Measurements from ENCODE around the gene TSPAN11.
"Not testable (repeated sequence)": the region's sequence is repeated elsewhere in the genome, so short reads cannot be mapped to it uniquely, and the experiment has no call there.

Gene TSPAN11

DNA sequence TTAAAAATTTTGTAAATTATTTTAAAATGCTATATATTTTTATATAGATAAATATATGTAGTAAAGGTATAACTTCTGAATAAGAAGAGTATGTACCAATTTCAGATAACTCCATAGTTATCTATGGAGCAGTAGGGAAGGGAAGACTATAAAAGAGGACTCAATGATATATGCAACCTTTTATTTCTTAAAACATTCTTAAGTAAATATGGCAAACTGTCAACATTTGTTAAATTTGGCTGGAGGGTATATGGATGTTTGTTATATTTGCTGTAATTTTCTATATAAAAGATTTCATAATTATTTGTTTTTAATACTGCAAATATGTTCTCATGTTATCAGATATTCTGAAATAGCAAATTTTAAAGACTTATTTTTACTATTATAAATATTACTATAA is 38.3 kb upstream of the TSPAN11 start:
- Histone ChIP-seq H3K9ac (ENCODE audit: low read length) (no peak overlapping the region), H3K36me3 (ENCODE audit: low read length) (no peaks in the 10 kb centered on the region), H3K79me2 (ENCODE audit: insufficient read depth, low read length) (no peaks in the 10 kb centered on the region), H3F3A (ENCODE audit: insufficient read depth) (no peaks in the 10 kb centered on the region), H3K27me3 (ENCODE audit: low read length) (no peaks in the 10 kb centered on the region), H3K9me3 (ENCODE audit: insufficient read depth, low read length) (no peaks in the 10 kb centered on the region; the same call in 1 of the 2 replicates), H3K4me2 (ENCODE audit: low read depth, low read length, poor library complexity, severe bottlenecking) (no peak overlapping the region), H3K9me2 (replicated peaks; ENCODE audit: insufficient read depth, low read length) (no peaks in the 10 kb centered on the region), H4K20me1 (ENCODE audit: low read depth, low read length) (no peaks in the 10 kb centered on the region), H3K27ac (ENCODE audit: low read depth, low read length) (no peak overlapping the region), H2AFZ (ENCODE audit: low read depth, low read length, severe bottlenecking) (no peak overlapping the region), H3K4me3 (ENCODE audit: insufficient read depth, low read length, poor library complexity, severe bottlenecking) (no peak overlapping the region)
- TF ChIP-seq EZH2phosphoT487 (conservative IDR thresholded peaks at IDR 0.05; ENCODE audit: low read length), result no peak
- TF ChIP-seq, protein P1, sequence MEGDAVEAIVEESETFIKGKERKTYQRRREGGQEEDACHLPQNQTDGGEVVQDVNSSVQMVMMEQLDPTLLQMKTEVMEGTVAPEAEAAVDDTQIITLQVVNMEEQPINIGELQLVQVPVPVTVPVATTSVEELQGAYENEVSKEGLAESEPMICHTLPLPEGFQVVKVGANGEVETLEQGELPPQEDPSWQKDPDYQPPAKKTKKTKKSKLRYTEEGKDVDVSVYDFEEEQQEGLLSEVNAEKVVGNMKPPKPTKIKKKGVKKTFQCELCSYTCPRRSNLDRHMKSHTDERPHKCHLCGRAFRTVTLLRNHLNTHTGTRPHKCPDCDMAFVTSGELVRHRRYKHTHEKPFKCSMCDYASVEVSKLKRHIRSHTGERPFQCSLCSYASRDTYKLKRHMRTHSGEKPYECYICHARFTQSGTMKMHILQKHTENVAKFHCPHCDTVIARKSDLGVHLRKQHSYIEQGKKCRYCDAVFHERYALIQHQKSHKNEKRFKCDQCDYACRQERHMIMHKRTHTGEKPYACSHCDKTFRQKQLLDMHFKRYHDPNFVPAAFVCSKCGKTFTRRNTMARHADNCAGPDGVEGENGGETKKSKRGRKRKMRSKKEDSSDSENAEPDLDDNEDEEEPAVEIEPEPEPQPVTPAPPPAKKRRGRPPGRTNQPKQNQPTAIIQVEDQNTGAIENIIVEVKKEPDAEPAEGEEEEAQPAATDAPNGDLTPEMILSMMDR (IDR thresholded peaks at IDR 0.05; ENCODE audit: insufficient read depth, low read length, poor library complexity, severe bottlenecking), result no peak

DNA sequence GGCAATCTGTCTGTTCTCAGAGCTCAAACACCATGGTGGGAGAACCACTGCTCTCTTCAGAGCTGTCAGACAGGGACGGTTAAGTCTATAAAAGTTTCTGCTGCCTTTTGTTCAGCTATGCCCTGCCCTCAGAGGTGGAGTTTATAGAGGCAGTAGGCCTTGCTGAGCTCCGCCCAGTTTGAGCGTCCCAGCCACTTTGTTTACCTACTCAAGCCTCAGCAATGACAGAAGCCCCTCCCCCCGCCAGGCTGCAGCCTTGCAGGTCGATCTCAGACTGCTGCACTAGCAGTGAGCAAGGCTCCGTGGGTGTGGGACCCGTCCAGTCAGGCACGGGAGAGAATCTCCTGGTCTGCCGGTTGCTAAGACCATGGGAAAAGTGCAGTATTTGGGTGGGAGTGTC is 32.0 kb upstream of the TSPAN11 start:
- H2AFZ ChIP-seq (ENCODE audit: low read depth, low read length, severe bottlenecking); H4K20me1 ChIP-seq (ENCODE audit: low read depth, low read length); H3K4me3 ChIP-seq (ENCODE audit: insufficient read depth, low read length, poor library complexity, severe bottlenecking); H3K36me3 ChIP-seq (ENCODE audit: low read length); H3K79me2 ChIP-seq (ENCODE audit: insufficient read depth, low read length); H3F3A ChIP-seq (ENCODE audit: insufficient read depth); H3K27me3 ChIP-seq (ENCODE audit: low read length); H3K9ac ChIP-seq (ENCODE audit: low read length); H3K4me2 ChIP-seq (ENCODE audit: low read depth, low read length, poor library complexity, severe bottlenecking); H3K27ac ChIP-seq (ENCODE audit: low read depth, low read length); H3K9me3 ChIP-seq (ENCODE audit: insufficient read depth, low read length); H3K9me2 ChIP-seq (replicated peaks; ENCODE audit: insufficient read depth, low read length): not testable (repeated sequence)

DNA sequence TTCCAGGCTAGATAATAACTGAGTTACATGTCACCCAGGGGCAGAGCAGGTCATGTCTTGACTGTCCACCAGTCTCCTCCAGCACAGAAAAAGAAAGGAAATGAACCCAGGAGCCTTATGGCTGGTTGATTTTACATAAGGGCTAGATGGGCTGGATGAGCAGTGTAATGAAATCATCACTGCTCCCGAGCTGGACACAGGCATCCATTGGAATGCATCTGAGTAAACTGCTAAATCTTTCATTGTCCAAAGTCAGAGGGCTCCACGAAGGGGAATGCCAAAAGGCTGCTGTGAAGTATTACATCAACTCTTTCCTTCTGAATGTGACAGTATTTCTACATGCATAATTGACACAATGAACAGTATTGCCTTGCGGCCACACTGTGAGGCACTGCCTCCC is 30.1 kb upstream of the TSPAN11 start:
- Histone ChIP-seq H3K79me2 (ENCODE audit: insufficient read depth, low read length) (no peaks in the 10 kb centered on the region), H3K9me2 (replicated peaks; ENCODE audit: insufficient read depth, low read length) (no peaks in the 10 kb centered on the region), H3F3A (ENCODE audit: insufficient read depth) (no peaks in the 10 kb centered on the region), H3K9ac (ENCODE audit: low read length) (no peak overlapping the region), H3K27me3 (ENCODE audit: low read length) (no peaks in the 10 kb centered on the region), H3K36me3 (ENCODE audit: low read length) (no peaks in the 10 kb centered on the region), H3K4me2 (ENCODE audit: low read depth, low read length, poor library complexity, severe bottlenecking) (no peak overlapping the region), H3K4me3 (ENCODE audit: insufficient read depth, low read length, poor library complexity, severe bottlenecking) (no peak overlapping the region), H3K9me3 (ENCODE audit: insufficient read depth, low read length) (no peaks in the 10 kb centered on the region), H4K20me1 (ENCODE audit: low read depth, low read length) (no peaks in the 10 kb centered on the region), H2AFZ (ENCODE audit: low read depth, low read length, severe bottlenecking) (no peak overlapping the region), H3K27ac (ENCODE audit: low read depth, low read length) (no peak overlapping the region)
- TF ChIP-seq, protein P1 (IDR thresholded peaks at IDR 0.05; ENCODE audit: insufficient read depth, low read length, poor library complexity, severe bottlenecking), result no peak
- no peak for TF ChIP-seq EZH2phosphoT487 (conservative IDR thresholded peaks at IDR 0.05; ENCODE audit: low read length)

DNA sequence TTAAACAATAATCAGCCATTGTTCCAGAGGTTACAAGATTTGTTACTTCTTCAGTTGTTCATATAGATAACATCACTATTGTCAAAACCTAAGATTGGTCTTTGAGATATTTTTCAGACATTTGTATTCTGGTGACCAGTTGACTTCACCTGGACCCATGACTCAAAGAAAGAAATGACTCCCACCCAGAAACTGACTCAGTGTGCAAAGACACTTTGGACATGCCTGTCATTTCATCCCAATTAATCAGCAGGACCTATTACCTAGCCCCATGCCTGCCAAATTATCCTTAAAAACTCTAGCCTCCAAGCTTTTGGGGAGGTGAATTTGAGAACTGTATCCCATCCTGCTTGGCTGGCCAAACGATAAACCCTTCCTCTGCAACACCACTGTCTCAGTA is 27.7 kb upstream of the TSPAN11 start:
- TF ChIP-seq EZH2phosphoT487 (conservative IDR thresholded peaks at IDR 0.05; ENCODE audit: low read length), result no peak
- TF ChIP-seq, protein P1 (IDR thresholded peaks at IDR 0.05; ENCODE audit: insufficient read depth, low read length, poor library complexity, severe bottlenecking), result no peak
- no peaks in the 10 kb centered on the region for H4K20me1 ChIP-seq (ENCODE audit: low read depth, low read length)

More for the DNA sequence above, 27.7 kb upstream of the TSPAN11 start:
- no peaks in the 10 kb centered on the region for H3K27me3 ChIP-seq (ENCODE audit: low read length)
- no peak overlapping the region for H3K27ac ChIP-seq (ENCODE audit: low read depth, low read length)
- no peak overlapping the region for H3K4me2 ChIP-seq (ENCODE audit: low read depth, low read length, poor library complexity, severe bottlenecking)
- H3K9me2 ChIP-seq (replicated peaks; ENCODE audit: insufficient read depth, low read length), result no peaks in the 10 kb centered on the region
- no peak overlapping the region for H2AFZ ChIP-seq (ENCODE audit: low read depth, low read length, severe bottlenecking)
- no peak overlapping the region for H3K4me3 ChIP-seq (ENCODE audit: insufficient read depth, low read length, poor library complexity, severe bottlenecking)
- no peak overlapping the region for H3K9ac ChIP-seq (ENCODE audit: low read length)
- H3F3A ChIP-seq (ENCODE audit: insufficient read depth), result no peaks in the 10 kb centered on the region
- no peaks in the 10 kb centered on the region for H3K9me3 ChIP-seq (ENCODE audit: insufficient read depth, low read length)
- H3K79me2 ChIP-seq (ENCODE audit: insufficient read depth, low read length), result no peaks in the 10 kb centered on the region
- H3K36me3 ChIP-seq (ENCODE audit: low read length), result no peaks in the 10 kb centered on the region

Measured in SU-DHL-6 (cell line).